ENCODE data around the gene CTRL. TPM values are rescaled to one million over a fixed set of nuclear protein-coding genes. Genes with fewer than 3 reads are reported as not detected.

The CTRL gene
- total RNA-seq, 3 donors from 2014 or later: 0.61 to 2.3 (median 0.80) TPM

- no peaks in the 10 kb centered on the region for H3K4me1 ChIP-seq (ENCODE audit: low read depth)
- peaks cover 5% of the 10 kb centered on the region for H3K36me3 ChIP-seq (ENCODE audit: low read depth)
- no peak overlapping the region for H3K4me3 ChIP-seq
- intact Hi-C loops (cut with DNase I, micrococcal nuclease): loop anchor here in 1 of 2 donors (10.0 kb wide), 1 partner anchor 111 kb away; no protein-coding TSS in a partner anchor
- no peaks in the 10 kb centered on the region for H3K9me3 ChIP-seq
- TF ChIP-seq CTCF (IDR thresholded peaks at IDR 0.05): no peak
- no peak for ATAC-seq
- no peak for DNase-seq
Observed at GRCh38 chr16:67926181-67926750, 5.4 kb downstream of the CTRL start.

DNA sequence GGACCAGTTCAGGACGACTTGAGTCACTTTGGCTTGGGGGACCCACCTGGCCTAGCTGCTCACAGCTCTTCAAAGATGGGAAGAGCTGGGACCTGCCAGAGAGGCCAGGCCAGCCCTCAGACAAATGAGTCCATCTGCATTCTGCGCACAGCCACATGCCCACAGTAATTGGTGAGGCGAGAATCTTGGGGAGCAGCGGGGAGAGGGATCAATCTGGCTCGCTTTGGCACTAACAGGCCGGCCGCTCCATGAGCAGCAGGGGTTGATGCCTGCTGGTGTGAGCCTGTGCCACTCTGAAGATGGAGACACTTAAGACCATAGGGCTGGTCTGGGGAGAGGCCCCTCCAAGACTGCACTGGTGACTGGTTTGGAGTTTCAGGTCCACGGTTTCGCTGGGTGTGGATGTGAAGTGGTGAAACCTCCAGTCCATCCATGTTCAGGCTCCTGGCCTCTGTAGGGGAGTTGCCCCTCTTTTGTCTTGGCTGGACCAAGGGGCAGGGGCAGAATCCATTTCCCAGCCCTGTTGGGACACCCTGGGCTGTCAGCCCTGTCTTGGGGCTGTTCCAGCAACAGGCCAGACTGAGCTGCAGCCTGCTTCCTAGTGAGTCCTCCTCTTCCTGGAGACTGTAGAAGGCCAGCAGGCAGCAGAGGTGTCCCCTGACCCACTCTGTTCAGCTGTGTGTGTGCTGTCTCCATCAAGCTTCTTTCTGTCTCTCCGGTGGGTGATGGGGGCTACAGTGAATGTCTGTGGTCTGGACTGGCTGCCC is 7.3 kb downstream of the CTRL start:
- no peak for DNase-seq
- Histone ChIP-seq H3K4me1 (ENCODE audit: low read depth) (no peaks in the 10 kb centered on the region), H3K9me3 (no peaks in the 10 kb centered on the region), H3K4me3 (no peak overlapping the region), H3K36me3 (ENCODE audit: low read depth) (peaks cover 5% of the 10 kb centered on the region)
- intact Hi-C loops (cut with DNase I, micrococcal nuclease): loop anchor here in 1 of 2 donors (10.0 kb wide), 1 partner anchor 110 kb away; no protein-coding TSS in a partner anchor
- ATAC-seq: no peak
- TF ChIP-seq CTCF (IDR thresholded peaks at IDR 0.05): no peak

DNA sequence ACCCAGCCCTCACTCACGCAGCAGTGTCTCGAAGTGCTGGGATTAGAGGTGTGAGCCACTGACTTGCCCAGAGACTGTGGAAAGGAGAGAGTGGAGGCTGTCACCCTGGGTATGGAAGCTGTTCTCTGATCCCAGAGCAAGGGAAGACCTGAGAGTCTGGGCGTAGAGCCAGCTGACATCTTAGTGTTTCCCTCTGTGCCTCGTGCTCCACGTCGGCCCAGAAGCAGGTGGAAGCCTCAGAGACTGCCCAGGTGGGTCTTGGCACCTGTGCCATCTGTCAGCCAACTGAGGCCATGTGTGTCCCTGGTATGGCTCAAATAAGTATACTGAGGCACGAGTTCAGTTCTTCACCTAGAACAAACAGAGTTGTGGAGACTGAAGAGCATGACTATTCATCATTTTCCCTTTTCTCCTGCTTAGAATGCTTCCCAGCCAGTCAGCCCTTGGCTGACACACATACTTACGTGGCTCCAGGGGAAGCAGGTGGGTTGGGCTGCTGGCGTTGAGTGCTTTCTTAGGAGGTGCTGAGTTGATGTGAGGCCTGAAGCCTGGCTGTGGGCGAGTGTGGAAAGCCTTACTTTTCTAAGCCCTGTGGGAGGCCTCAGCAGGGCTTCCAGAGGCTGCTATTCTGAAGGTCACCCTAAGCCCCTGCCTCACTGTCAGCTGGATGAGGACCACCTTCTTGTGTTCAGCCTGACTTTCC is 8.1 kb downstream of the CTRL start:
- Histone ChIP-seq H3K9me3 (no peaks in the 10 kb centered on the region), H3K4me3 (no peak overlapping the region), H3K36me3 (ENCODE audit: low read depth) (peaks cover 5% of the 10 kb centered on the region), H3K4me1 (ENCODE audit: low read depth) (no peaks in the 10 kb centered on the region)
- ATAC-seq (no peak), DNase-seq (no peak)
- TF ChIP-seq CTCF (IDR thresholded peaks at IDR 0.05): no peak
- intact Hi-C loops (cut with DNase I, micrococcal nuclease): loop anchor here in 1 of 2 donors (10.0 kb wide), 1 partner anchor 109 kb away; no protein-coding TSS in a partner anchor

DNA sequence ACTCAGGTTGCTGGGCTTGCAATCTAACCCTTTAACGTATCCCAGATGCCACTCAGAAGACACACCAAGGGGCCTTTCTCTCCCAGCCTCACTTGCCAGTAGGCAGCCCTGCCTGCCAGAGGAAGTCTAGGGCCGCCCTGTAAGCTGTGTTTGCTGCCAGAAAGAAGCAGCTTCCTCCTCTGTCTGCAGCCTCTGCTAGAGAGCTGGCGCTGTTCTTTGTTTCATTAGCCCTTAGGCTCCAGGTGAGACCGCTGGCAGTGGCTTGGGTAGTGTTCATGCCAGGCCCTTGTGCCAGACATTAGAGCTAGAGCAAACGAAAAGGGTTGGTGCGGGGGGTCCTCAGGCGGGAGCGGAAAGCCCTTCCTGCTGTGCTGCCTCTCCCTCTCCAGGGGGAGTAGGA is 8.9 kb downstream of the CTRL start:
- intact Hi-C loops (cut with DNase I, micrococcal nuclease): loop anchor here in 1 of 2 donors (10.0 kb wide), 1 partner anchor 108 kb away; no protein-coding TSS in a partner anchor
- no peak overlapping the region for H3K4me3 ChIP-seq
- peaks cover 5% of the 10 kb centered on the region for H3K36me3 ChIP-seq (ENCODE audit: low read depth)
- TF ChIP-seq CTCF (IDR thresholded peaks at IDR 0.05): no peak
- no peaks in the 10 kb centered on the region for H3K4me1 ChIP-seq (ENCODE audit: low read depth)
- ATAC-seq (no peak), DNase-seq (no peak)
- no peaks in the 10 kb centered on the region for H3K9me3 ChIP-seq

DNA sequence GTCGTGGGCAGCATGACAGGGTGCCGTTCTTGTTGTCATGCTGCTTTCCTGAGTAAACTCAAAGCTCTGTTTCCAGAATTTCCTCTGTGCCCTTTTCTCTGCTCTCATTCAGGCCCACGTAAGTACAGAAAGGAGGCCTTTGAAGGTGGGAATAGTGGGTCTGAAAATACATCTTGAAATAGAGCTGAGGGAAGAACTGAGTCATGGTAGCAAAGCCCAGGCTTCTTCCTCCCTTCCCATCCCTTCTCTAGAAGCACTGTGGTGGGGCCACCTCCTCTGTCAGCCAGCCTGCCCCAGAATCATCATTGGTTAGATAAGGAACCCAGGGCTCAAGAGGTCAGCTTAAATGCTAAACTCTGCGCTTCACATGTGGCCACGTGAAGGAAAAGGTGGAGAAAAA is 9.4 kb downstream of the CTRL start:
- no peak overlapping the region for H3K4me3 ChIP-seq
- DNase-seq: no peak
- no peak for TF ChIP-seq CTCF (IDR thresholded peaks at IDR 0.05)
- no peaks in the 10 kb centered on the region for H3K4me1 ChIP-seq (ENCODE audit: low read depth)
- no peaks in the 10 kb centered on the region for H3K36me3 ChIP-seq (ENCODE audit: low read depth)
- intact Hi-C loops (cut with DNase I, micrococcal nuclease): loop anchor here in 1 of 2 donors (10.0 kb wide), 1 partner anchor 107 kb away; no protein-coding TSS in a partner anchor
- no peaks in the 10 kb centered on the region for H3K9me3 ChIP-seq
- no peak for ATAC-seq

All from mucosa of descending colon (tissue), 3 donors.